CD4-positive, CD25-positive, alpha-beta regulatory T cell (primary cell): Measurements from ENCODE around the gene ELL. TPM values are rescaled to one million over a fixed set of nuclear protein-coding genes. Genes with fewer than 3 reads are reported as not detected.

Source experiments
- polyA plus RNA-seq, 4 donors: library from polyadenylated mRNA; unstranded; fragments of 300-500 nt; fragmentation: Illumina TruSeq; gene quantifications; one replicate each; pipeline ENCODE4 v1.2.3, GENCODE V29; 2021
- total RNA-seq: library from RNA; stranded (reverse); gene quantifications from one replicate; pipeline ENCODE4 v1.2.3, GENCODE V29; 2022

The ELL gene
- total and polyA plus RNA-seq, 5 donors from 2014 or later, result 7.7 to 53.6 (median 10.0) TPM

Other genes starting within 250 kb of the ELL start
- gene IQCN, start 247.6 kb downstream of the ELL start, total RNA-seq, result 26.5 TPM
- under 1 TPM in 3 of 4 donors, not detected in 1; 0.03 to 0.28 (median 0.16) TPM for gene IQCN, start 247.6 kb downstream of the ELL start, polyA plus RNA-seq
- 1,564 TPM for gene JUND, start 240.4 kb downstream of the ELL start, total RNA-seq
- 10 to 100 TPM; 30.7 to 85.9 (median 58.8) TPM for gene JUND, start 240.4 kb downstream of the ELL start, polyA plus RNA-seq
- 45.6 TPM for gene LSM4, start 199.0 kb downstream of the ELL start, total RNA-seq
- 100 to 1,000 TPM; 101 to 118 (median 116) TPM for gene LSM4, start 199.0 kb downstream of the ELL start, polyA plus RNA-seq
- 39.4 TPM for gene PGPEP1, start 181.5 kb downstream of the ELL start, total RNA-seq
- 1 to 10 TPM; 6.7 to 8.7 (median 8.2) TPM for gene PGPEP1, start 181.5 kb downstream of the ELL start, polyA plus RNA-seq
- not detected for gene GDF15, start 135.9 kb downstream of the ELL start, total RNA-seq
- gene GDF15, start 135.9 kb downstream of the ELL start, polyA plus RNA-seq, result not detected
- not detected for gene LRRC25, start 124.4 kb downstream of the ELL start, total RNA-seq
- gene LRRC25, start 124.4 kb downstream of the ELL start, polyA plus RNA-seq, result under 1 TPM in 3 of 4 donors, not detected in 1; 0.09 to 0.79 (median 0.25) TPM
- gene SSBP4, start 102.7 kb downstream of the ELL start, total RNA-seq, result 97.9 TPM
- 10 to 100 TPM; 47.3 to 84.0 (median 65.6) TPM for gene SSBP4, start 102.7 kb downstream of the ELL start, polyA plus RNA-seq
- gene ISYNA1, start 83.9 kb downstream of the ELL start, total RNA-seq, result 26.2 TPM
- 10 to 100 TPM; 11.3 to 26.0 (median 21.4) TPM for gene ISYNA1, start 83.9 kb downstream of the ELL start, polyA plus RNA-seq
- gene FKBP8, start 21.5 kb upstream of the ELL start, total RNA-seq, result 186 TPM
- gene FKBP8, start 21.5 kb upstream of the ELL start, polyA plus RNA-seq, result 100 to 1,000 TPM; 106 to 118 (median 117) TPM
- 90.6 TPM for gene KXD1, start 35.8 kb upstream of the ELL start, total RNA-seq
- 10 to 100 TPM; 65.3 to 99.1 (median 89.9) TPM for gene KXD1, start 35.8 kb upstream of the ELL start, polyA plus RNA-seq
- 1,556 TPM for gene UBA52, start 49.8 kb upstream of the ELL start, total RNA-seq
- 1,000 to 10,000 TPM; 1,213 to 1,759 (median 1,573) TPM for gene UBA52, start 49.8 kb upstream of the ELL start, polyA plus RNA-seq
- gene REX1BD, start 66.7 kb upstream of the ELL start, total RNA-seq, result 87.4 TPM
- 100 to 1,000 TPM; 139 to 163 (median 148) TPM for gene REX1BD, start 66.7 kb upstream of the ELL start, polyA plus RNA-seq
- not detected for gene CRLF1, start 84.7 kb upstream of the ELL start, total RNA-seq
- 1 to 10 TPM in 1 of 4 donors, under 1 TPM in 1, not detected in 2; 0.31 to 1.1 TPM for gene CRLF1, start 84.7 kb upstream of the ELL start, polyA plus RNA-seq
- not detected for gene TMEM59L, start 90.8 kb upstream of the ELL start, total RNA-seq
- not detected for gene TMEM59L, start 90.8 kb upstream of the ELL start, polyA plus RNA-seq
- 16.7 TPM for gene KLHL26, start 115.0 kb upstream of the ELL start, total RNA-seq
- gene KLHL26, start 115.0 kb upstream of the ELL start, polyA plus RNA-seq, result 1 to 10 TPM; 1.8 to 4.0 (median 2.6) TPM
- gene CRTC1, start 161.6 kb upstream of the ELL start, total RNA-seq, result 20.2 TPM
- 1 to 10 TPM in 2 of 4 donors, under 1 TPM in 2; 0.47 to 1.5 (median 0.82) TPM for gene CRTC1, start 161.6 kb upstream of the ELL start, polyA plus RNA-seq